ENCODE measurements around the gene KLHL6.

GRCh38 chr3:183455089-183455488 lies 100.4 kb downstream of the KLHL6 start:
- TF ChIP-seq, protein P1, sequence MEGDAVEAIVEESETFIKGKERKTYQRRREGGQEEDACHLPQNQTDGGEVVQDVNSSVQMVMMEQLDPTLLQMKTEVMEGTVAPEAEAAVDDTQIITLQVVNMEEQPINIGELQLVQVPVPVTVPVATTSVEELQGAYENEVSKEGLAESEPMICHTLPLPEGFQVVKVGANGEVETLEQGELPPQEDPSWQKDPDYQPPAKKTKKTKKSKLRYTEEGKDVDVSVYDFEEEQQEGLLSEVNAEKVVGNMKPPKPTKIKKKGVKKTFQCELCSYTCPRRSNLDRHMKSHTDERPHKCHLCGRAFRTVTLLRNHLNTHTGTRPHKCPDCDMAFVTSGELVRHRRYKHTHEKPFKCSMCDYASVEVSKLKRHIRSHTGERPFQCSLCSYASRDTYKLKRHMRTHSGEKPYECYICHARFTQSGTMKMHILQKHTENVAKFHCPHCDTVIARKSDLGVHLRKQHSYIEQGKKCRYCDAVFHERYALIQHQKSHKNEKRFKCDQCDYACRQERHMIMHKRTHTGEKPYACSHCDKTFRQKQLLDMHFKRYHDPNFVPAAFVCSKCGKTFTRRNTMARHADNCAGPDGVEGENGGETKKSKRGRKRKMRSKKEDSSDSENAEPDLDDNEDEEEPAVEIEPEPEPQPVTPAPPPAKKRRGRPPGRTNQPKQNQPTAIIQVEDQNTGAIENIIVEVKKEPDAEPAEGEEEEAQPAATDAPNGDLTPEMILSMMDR (conservative IDR thresholded peaks at IDR 0.05): no peak
- no peak for TF ChIP-seq ZFX (IDR thresholded peaks at IDR 0.05)
